Rectal smooth muscle tissue (tissue), 1 donor: ENCODE measurements around the gene NLGN4X.

Experiments
- H3K27ac ChIP-seq: one replicate; pipeline ENCODE4 v1.7.0; 2013; ENCODE audit warnings: low read depth, low read length, inconsistent platforms
- H3K27me3 ChIP-seq: one replicate; pipeline ENCODE4 v1.7.0; 2013; ENCODE audit warnings: low read length; ENCODE audit not compliant: control insufficient read depth, insufficient read depth
- H3K36me3 ChIP-seq: one replicate; pipeline ENCODE4 v1.7.0; 2013; ENCODE audit warnings: low read length; ENCODE audit not compliant: control insufficient read depth, insufficient read depth
- H3K4me1 ChIP-seq: one replicate; pipeline ENCODE4 v1.7.0; 2013; ENCODE audit warnings: low read length; ENCODE audit not compliant: control insufficient read depth, insufficient read depth
- H3K4me3 ChIP-seq: one replicate; pipeline ENCODE4 v1.7.0; 2013; ENCODE audit warnings: low read length
- H3K9ac ChIP-seq: one replicate; pipeline ENCODE4 v1.7.0; 2013; ENCODE audit warnings: low read length

The NLGN4X gene

DNA sequence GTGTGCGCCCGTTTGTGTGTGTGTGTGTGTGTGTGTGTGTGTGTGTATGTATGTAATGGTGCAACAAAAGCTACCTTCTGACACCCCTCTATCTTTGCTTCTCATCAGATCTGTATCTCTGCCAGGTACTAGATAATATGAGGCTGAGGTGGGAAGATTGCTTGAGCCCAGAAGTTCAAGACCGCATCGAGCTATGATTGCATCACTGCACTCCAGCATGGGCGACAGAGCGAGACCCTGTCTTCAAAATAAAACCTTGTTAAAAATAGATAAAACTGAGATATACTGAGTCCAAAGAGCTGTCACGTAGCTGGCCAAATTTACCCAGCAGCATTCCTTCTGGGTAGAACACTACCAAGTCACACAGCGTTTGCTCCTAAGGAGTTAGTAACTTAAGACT, 18.4 kb downstream of the NLGN4X start:
- Histone ChIP-seq H3K9ac (no peak overlapping the region), H3K4me1 (no peaks in the 10 kb centered on the region), H3K36me3 (no peaks in the 10 kb centered on the region), H3K27me3 (no peaks in the 10 kb centered on the region), H3K4me3 (no peak overlapping the region), H3K27ac (no peak overlapping the region)

DNA sequence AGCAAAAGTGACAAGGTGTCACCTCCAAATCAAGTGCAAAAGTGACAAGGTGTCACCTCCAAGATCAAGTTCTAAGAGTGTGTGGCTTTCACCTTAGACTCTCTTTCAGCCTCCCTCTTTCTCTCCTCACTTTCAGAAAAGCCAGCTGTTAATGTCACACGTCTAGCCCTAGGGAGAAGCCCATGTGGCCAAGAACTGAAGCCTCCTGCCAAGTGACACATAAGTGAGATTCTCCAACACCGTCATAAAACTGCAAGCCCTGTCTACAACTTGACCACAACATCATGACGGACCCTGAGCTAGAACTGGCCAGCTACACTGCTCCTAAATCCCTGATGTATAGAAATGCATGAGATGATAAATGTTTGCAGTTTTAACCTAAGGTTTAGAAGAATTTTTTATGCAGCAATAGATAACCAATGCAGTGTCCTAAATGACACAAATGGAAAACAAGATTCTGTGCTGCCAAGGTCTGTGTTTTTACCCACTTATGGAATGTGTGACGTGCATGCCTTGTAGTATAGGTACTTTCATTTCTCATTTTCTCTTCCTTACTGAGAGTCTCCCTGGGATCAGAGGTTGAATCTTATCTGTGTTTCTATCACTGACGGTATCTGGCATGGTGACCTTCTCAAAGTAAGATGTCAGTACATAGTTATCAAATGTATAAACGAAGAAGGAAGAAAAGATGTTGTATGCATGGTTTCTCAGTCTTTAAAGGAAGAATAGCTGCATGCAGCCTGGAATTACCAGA, 25.0 kb downstream of the NLGN4X start:
- H3K27me3 ChIP-seq = no peaks in the 10 kb centered on the region
- H3K4me1 ChIP-seq = no peaks in the 10 kb centered on the region
- no peak overlapping the region for H3K27ac ChIP-seq
- no peak overlapping the region for H3K9ac ChIP-seq
- no peaks in the 10 kb centered on the region for H3K36me3 ChIP-seq
- H3K4me3 ChIP-seq = no peak overlapping the region

DNA sequence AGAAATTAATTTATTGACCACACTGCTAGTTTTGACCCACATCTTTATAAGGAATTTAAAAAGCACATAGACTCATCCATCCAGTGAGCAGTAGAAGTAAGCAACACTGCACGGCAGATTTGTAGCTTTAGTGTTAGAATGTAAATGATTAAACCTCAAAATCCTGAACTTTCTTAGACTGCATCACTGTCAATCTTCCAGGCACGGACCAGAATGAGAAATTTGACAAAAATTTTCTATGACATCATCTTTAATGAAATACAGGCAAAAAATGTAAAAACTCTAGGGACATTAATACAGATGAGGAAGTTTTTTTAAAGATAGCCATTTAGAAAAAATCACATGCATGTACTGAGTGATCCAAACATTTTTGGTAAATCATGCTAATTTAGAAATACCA, 29.2 kb downstream of the NLGN4X start:
- Histone ChIP-seq H3K27me3 (no peaks in the 10 kb centered on the region), H3K4me3 (no peak overlapping the region), H3K4me1 (no peaks in the 10 kb centered on the region), H3K9ac (no peak overlapping the region), H3K36me3 (no peaks in the 10 kb centered on the region), H3K27ac (no peak overlapping the region)

DNA sequence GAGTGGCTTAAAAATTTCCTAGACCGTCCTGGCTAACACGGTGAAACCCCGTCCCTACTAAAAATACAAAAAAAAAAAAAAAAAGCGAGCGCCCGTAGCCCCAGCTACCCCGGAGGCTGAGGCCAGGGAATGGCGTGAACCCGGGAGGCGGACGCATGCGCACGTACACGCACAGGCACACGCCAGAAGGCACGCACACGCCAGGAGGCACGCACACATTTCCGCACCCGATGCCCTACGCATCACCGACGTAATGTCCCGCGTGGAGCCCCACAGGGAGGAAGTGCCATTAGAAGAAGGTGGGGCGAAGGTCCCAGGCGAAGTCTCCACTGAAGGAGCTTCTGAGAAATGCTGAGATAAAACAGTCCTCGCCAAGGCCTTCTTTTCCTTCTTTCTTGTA, 41.4 kb downstream of the NLGN4X start:
- no peaks in the 10 kb centered on the region for H3K36me3 ChIP-seq

DNA sequence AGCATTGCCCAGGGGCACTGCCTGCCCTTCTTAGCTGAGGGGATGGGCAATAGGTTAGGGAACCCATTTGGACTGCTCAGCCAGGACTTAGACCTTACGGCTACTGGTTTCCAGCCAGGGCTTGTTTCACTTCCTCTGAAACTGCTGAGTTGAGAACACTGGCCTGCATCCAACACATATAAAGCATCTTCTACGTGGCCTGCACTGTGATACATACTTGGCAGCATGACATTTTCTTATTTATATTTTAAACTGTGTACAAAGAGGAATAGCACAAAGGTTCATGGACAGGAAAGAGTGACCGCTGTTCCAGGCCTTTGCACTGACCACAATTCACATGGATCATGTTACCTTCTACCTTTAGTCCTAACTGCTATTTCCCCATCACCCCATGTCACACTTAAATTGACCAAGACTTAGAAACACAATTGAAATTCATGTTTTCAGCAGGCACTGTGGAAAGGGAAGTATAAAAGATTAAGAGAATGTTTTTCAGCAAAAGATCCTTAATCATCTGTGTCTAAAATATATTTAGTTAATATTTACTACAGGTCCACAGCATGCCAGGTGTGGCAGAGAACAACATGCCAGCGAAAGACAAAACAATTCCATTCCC, 43.7 kb downstream of the NLGN4X start:
- Histone ChIP-seq H3K27me3 (no peaks in the 10 kb centered on the region), H3K4me3 (no peak overlapping the region), H3K9ac (no peak overlapping the region), H3K36me3 (no peaks in the 10 kb centered on the region), H3K27ac (no peak overlapping the region), H3K4me1 (no peaks in the 10 kb centered on the region)

More for the DNA sequence above, 41.4 kb downstream of the NLGN4X start:
- no peaks in the 10 kb centered on the region for H3K27me3 ChIP-seq
- H3K9ac ChIP-seq = no peak overlapping the region
- no peaks in the 10 kb centered on the region for H3K4me1 ChIP-seq
- H3K27ac ChIP-seq = no peak overlapping the region
- no peak overlapping the region for H3K4me3 ChIP-seq

DNA sequence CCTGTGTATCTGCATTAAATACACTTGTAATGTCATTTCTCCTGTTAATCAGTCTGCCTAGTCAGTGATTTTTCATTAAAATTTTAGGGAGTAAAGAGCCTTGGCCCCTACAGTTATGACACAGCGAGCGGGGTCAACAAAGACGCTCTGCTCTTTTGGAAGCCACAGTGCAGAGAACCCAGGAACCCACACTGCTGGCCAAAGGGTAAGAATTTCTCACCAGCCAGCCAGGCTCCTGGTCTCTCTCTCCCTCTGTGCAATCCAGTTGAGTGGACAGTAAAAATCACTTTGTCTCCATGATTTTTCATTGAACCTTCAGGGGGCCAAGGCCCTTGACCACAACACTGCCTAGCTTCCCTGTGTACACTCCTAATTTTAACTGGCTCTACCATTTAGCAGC, 52.8 kb downstream of the NLGN4X start:
- no peak overlapping the region for H3K4me3 ChIP-seq
- no peaks in the 10 kb centered on the region for H3K36me3 ChIP-seq
- no peak overlapping the region for H3K27ac ChIP-seq
- H3K9ac ChIP-seq = no peak overlapping the region
- H3K4me1 ChIP-seq = no peaks in the 10 kb centered on the region
- no peaks in the 10 kb centered on the region for H3K27me3 ChIP-seq

DNA sequence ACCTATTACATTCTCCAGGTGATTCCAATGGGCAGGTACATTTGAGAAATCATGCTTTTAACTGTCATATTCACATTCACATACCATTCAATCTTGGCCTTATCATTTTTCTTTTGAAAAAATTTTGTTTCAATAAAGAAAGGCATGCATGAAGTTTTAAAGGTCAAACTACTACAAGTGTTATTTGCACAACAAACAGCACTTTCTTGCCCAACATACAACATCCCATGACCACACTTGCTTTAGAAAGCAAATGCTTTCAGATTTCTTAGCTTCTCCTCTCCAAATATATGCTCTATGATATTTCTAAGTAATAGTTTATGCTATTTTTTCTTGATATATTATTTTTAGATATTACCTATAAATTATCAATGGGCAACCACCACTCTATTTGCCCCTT, 58.2 kb downstream of the NLGN4X start:
- H3K4me1 ChIP-seq = no peaks in the 10 kb centered on the region
- H3K27me3 ChIP-seq = no peaks in the 10 kb centered on the region
- no peak overlapping the region for H3K27ac ChIP-seq
- no peak overlapping the region for H3K4me3 ChIP-seq
- no peaks in the 10 kb centered on the region for H3K36me3 ChIP-seq
- H3K9ac ChIP-seq = no peak overlapping the region

DNA sequence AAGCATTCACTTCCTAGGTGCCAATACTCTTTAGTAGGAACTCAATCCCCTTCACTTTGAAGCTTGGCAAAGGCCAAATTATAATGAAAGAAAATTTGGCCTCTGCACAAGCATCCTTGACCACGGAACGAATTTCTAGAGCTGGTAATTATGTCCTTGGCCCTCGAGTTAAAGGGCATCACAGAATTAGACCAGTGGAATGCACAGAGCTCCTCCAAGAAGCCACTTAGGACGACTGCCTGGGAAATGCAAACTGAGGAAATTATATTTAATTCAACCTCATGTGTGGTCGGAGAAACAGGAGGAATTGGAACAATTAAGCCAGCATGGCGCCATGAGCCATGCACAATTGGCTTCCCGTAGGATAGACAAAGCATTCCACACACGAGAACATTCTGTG, 59.3 kb downstream of the NLGN4X start:
- H3K9ac ChIP-seq = no peak overlapping the region
- no peak overlapping the region for H3K27ac ChIP-seq
- H3K27me3 ChIP-seq = no peaks in the 10 kb centered on the region
- no peaks in the 10 kb centered on the region for H3K36me3 ChIP-seq
- no peak overlapping the region for H3K4me3 ChIP-seq
- no peaks in the 10 kb centered on the region for H3K4me1 ChIP-seq

DNA sequence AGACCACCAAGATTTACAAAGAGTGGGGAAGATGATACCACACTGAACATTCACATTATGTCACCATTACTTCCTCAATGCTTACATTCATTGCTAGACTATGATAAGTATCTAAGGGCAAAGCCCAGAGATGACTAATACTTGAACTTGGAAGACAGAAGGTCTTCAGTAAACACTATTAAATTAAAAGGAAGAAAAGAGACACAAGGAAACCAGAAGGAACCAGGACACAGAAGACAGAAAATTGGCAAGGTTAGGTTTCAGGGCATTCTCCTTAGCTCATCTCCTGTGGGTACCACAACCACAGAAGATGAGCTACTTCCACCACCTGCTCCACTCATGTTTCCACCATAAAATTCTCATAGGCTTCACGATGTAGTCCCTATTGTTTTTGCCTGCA, 64.9 kb downstream of the NLGN4X start:
- no peak overlapping the region for H3K4me3 ChIP-seq
- no peak overlapping the region for H3K9ac ChIP-seq
- H3K27ac ChIP-seq = no peak overlapping the region
- H3K36me3 ChIP-seq = no peaks in the 10 kb centered on the region
- no peaks in the 10 kb centered on the region for H3K27me3 ChIP-seq
- no peaks in the 10 kb centered on the region for H3K4me1 ChIP-seq

DNA sequence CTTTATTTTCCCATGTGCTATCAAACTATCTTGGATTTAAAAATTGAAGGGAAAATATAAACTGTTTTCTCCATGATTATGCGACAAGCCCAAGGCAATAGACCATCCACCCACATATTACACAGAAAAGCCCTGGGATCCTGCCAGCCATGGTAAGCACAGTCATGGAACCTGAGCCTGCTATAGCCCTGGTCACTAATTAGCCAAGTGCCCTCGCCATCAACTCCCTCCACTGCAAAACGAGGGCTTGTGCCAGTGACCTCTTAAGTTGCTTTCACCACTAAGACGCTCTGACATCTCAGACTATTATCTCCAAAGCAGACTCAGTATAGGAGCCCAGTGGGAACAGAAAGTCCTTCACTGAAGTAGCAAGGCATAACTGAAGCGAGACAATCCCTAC, 69.2 kb downstream of the NLGN4X start:
- Histone ChIP-seq H3K4me1 (no peaks in the 10 kb centered on the region), H3K27me3 (no peaks in the 10 kb centered on the region), H3K4me3 (no peak overlapping the region), H3K36me3 (no peaks in the 10 kb centered on the region), H3K9ac (no peak overlapping the region), H3K27ac (no peak overlapping the region)

DNA sequence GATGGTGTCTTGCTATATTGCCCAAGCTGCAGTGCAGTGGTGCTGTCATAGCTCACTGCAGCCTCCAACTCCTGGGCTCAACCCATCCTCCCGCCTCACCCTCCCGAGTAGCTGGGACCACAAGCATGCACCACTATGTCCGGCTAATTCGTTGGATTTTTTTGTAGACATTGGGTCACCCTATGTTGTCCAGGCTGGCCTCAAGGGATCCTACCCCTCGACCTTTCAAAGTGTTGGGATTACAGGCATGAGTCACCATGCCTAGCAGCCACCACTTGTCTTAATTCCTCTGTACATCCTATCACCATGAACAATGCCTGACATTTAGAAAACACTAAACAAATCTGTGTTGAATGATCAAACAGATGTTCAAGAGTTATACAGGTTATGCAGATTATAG, 76.7 kb downstream of the NLGN4X start:
- Histone ChIP-seq H3K4me1 (no peaks in the 10 kb centered on the region), H3K27ac (no peak overlapping the region), H3K9ac (no peak overlapping the region), H3K27me3 (no peaks in the 10 kb centered on the region), H3K4me3 (no peak overlapping the region), H3K36me3 (no peaks in the 10 kb centered on the region)

DNA sequence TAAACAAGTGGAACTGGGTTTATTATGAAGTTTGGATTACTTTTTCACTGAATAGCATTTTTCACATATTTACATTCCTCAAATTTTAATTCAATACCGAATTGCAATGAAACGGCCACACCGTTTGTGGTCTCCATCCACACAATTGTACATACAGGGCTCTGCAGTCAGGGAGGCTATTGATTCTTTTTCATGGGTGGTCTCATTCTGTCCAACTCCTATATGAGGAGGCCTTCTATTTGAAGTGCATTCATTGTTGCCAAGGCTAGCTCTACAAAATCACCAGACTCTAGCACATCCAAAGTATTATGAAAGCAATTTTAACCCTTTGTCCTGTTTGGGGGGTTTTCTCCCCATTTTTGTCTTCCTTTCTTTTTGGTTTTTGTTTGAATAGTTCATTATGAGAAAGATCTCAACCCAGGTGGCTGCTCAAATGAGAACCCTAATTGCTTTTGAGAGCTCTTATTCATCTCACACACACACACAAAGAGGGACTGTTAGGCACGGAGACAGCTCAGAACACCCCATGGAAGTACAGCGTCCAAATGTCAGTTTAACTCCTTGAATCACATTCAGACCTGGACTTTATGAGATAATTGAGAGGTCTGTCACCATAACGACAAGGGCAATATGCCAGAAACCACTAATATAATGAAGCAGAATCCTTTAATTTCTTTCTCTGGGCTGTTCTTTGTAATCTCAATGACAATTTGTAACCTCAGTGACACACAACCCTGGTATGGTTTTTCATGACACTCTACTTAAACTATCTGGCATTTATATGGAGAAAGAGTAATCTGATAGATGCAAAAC, 79.4 kb downstream of the NLGN4X start:
- H3K36me3 ChIP-seq = no peaks in the 10 kb centered on the region
- H3K27me3 ChIP-seq = no peaks in the 10 kb centered on the region
- H3K4me3 ChIP-seq = no peak overlapping the region

More for the DNA sequence above, 79.4 kb downstream of the NLGN4X start:
- Histone ChIP-seq H3K9ac (no peak overlapping the region), H3K27ac (no peak overlapping the region), H3K4me1 (no peaks in the 10 kb centered on the region)
